AG09309 (cell line): ENCODE results near the gene UBR4.

Source experiments
- DNase-seq: peaks from one replicate; pipeline ENCODE4 v3.0.0-alpha.2; 2010; ENCODE audit warnings: low read depth
- H3K4me3 ChIP-seq: 2 replicates; pipeline ENCODE4 v1.5.1; 2011; ENCODE audit warnings: mild to moderate bottlenecking, low read depth, low read length, moderate library complexity; ENCODE audit not compliant: control insufficient read depth
- TF ChIP-seq, protein P1 (sequence below): IDR thresholded peaks from 2 replicates; pipeline ENCODE4 v1.5.1; 2011; ENCODE audit warnings: mild to moderate bottlenecking, low read depth, low read length, inconsistent platforms; ENCODE audit not compliant: insufficient read depth, control insufficient read depth; ENCODE audit errors: missing control alignments

Gene UBR4

DNA sequence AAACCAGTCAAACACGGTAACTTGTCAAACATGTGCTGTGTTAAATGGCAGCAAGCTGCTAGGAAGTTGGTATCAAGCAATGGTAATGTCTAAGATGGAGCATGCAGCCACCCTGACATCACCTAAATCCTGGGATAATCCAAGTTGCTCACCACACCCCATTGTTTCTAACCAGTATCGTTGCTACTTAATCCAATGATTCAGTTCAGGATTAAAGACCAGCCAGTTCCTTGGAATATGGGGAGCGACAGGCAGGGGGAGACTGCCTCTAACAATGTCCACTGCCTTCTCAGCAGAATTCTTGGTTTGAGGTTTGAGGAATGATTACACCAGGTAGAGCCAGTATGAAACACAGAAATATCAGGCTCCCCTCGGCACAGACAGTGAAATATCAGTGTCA lies 131.5 kb downstream of the UBR4 start:
- TF ChIP-seq, protein P1, sequence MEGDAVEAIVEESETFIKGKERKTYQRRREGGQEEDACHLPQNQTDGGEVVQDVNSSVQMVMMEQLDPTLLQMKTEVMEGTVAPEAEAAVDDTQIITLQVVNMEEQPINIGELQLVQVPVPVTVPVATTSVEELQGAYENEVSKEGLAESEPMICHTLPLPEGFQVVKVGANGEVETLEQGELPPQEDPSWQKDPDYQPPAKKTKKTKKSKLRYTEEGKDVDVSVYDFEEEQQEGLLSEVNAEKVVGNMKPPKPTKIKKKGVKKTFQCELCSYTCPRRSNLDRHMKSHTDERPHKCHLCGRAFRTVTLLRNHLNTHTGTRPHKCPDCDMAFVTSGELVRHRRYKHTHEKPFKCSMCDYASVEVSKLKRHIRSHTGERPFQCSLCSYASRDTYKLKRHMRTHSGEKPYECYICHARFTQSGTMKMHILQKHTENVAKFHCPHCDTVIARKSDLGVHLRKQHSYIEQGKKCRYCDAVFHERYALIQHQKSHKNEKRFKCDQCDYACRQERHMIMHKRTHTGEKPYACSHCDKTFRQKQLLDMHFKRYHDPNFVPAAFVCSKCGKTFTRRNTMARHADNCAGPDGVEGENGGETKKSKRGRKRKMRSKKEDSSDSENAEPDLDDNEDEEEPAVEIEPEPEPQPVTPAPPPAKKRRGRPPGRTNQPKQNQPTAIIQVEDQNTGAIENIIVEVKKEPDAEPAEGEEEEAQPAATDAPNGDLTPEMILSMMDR, result no peak
- H3K4me3 ChIP-seq, result no peak overlapping the region
- DNase-seq, result no peak

DNA sequence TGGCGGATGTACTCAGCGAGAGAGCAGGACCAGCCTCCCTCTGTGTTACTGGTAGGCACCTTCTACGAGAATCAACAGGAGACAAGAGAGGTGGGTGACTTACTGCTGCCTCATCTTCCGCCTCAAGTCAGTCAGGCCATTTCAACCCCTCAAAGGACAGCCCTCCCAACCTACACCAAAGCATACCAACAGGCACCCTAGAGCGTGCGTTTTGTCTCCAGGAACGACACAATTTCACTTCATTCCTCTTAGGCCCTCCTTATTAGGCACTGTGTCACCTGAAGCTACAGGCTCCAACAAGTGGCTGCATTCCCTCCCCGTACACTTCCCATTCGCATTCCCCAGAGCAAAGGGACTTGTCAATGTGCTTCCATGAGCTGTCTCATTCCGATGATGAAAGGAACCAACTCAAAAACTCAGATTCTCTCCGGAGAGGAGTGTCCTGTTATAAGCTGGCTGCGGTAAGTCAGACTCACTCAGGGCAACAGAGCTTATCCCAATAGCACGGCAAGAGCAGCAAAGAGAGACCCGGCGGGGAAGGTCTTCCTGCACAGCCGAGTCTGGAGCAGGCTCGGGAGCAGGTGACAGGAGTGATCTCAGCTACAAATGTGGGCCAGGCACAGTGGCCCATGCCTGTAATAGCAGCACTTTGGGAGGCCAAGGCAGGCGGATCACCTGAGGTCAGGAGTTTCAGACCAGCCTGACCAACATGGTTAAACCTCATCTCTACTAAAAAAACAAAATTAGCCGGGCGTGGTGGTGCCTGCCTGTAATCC lies 133.0 kb downstream of the UBR4 start:
- TF ChIP-seq, protein P1, result no peak

DNA sequence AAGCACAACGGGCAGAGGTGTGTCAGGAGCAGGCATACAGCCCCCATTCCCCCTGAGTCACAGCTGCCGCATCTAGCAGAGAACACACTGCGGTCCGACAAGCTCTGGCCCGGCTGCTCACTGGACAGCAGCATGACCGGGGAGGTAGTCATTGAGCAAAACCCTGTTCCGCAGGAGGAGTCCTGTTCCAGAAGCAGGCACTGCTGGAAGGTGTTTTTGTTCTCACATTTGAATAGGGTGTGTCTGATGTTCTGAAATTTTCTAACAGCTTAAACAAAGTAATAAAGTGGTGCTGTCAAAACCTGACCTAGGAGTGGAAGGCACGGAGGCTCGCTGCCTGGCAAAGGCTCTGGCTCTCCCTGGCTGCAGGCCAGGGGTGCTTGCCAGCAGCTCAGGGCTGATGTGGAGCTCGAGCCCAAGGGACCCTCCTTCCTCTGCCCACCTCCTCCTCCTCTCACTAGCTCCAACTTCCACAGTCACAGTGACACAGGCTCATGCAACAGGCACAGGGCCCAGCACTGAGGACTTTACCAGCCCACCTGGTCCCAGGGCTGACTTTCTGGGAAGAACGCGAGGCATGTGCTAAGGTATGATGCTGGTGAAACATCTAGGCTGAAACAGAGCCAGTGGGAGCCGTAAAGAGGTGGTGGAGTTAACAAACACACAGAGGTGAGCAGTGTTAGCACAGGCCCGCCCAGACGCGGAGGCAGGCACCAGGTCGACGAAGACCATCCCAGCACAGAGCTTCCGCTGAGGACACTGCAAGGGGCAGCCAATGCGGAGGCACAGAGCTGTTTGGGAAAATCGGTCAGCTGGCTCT lies 135.0 kb downstream of the UBR4 start:
- no peak overlapping the region for H3K4me3 ChIP-seq
- TF ChIP-seq, protein P1, result no peak
- no peak for DNase-seq

More for the DNA sequence above, 133.0 kb downstream of the UBR4 start:
- H3K4me3 ChIP-seq, result no peak overlapping the region
- DNase-seq, result no peak

DNA sequence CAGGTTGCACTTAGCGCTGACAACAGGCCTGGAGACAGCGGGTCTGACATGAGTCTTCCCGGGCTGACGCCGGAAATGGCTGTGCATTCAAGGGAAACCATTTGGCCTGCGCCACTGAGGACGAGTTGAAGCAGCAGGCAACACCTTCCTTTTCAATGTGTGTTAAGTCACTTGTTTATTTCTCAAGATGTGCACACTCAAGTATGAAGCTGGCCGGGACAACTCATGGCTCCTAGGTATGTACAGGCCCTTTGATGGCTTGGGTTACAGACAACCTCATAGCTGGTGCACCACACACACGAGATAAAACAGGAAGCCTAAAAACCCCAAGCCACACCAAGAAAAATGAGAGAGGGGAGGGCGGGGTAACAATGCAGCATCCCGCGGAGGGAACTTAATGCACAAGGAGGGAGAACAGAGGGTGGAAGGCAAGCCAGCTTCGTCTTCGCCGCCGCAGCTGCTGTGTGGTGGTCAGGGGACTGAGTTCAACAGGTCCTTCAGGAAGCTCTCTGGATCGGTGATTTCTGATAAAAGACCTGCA lies 135.6 kb downstream of the UBR4 start:
- no peak for DNase-seq
- TF ChIP-seq, protein P1, result no peak
- no peak overlapping the region for H3K4me3 ChIP-seq

DNA sequence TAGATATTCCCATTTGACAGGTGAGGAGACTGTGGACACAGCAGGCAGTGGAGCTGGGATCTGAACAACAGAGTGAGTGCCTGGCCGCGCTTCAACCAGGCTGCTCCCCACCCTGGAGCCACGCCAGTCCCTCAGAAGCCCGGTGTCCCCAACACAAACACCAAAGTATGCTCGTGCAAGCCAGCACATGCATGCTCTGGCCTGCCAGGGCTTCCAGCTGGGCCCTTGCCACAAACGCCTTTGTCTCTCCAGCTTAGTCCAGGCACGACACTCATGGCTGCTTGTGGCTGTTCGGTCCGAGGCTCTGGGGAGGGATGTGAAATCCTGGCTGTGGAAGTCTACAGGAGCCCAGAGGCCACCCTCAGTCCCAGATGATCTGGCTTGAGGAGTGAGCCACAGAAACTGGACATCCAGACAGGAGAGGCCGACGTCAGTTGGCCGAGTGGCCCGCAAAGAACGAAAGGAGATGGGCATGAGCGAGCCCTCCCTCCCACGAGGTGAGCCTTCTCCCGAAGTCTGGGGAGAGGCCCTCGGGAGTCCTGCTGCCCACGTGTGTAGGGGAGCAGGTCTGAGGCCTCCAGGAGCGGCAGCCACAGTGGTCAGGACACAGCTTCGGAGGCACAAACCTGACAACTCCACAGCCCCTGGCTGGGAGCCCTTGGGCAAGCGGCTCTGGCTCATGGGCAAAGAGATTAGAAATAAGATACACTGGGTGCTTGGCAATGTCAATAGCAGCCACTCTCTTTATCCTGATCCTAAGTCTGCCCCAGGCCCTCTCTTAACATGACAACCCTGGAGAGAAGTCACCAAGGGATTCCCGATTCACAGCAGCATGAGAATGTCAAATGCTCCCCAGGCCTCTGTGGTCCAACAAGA lies 136.5 kb downstream of the UBR4 start:
- TF ChIP-seq, protein P1, result no peak
- no peak for DNase-seq
- H3K4me3 ChIP-seq, result no peak overlapping the region

DNA sequence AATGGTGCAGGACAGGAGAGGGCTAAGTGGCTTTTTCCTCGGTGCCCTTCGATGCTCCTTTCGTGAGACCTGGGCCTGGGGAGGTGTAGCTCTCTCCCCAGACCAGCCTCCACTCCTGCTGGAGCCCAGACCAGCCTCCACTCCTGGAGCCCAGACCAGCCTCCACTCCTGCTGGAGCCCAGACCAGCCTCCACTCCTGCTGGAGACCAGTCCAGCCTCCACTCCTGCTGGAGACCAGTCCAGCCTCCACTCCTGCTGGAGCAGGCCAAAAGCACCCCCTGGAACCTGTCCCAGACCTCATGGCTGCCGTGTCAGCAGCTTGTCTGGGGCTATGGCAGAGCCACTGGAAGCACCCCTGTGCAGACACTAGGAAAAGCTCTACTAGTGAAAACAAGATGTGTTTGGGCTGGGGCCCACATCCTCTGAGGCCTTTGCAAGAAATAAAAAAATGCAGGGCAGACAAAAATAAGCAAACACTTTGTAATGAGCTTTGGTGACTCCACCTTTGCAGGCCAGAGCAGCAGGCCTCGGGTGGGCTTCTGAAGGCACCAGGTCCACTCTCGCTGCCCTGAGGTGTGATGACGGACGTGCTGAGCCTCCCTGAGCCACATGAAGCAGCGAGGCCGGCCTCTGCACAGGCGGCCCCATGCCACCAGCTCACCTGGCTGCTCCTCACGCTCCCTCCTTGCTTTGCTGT lies 137.6 kb downstream of the UBR4 start:
- TF ChIP-seq, protein P1, result no peak
- DNase-seq, result no peak
- no peak overlapping the region for H3K4me3 ChIP-seq
